HEK293 (cell line): ENCODE measurements around the gene SMIM38.

Source experiments
- CTCF ChIP-seq: fragments of 450-650 bp; formaldehyde crosslinking; IDR thresholded peaks from 2 replicates; pipeline ENCODE4 v1.5.1; 2016; ENCODE audit warnings: missing biosample characterization, missing genetic modification characterization
- KLF9 ChIP-seq: fragments of 450-650 bp; formaldehyde crosslinking; IDR thresholded peaks from 2 replicates; pipeline ENCODE4 v1.5.1; 2016; ENCODE audit warnings: missing biosample characterization, missing genetic modification characterization, low read depth
- MYNN ChIP-seq: fragments of 450-650 bp; formaldehyde crosslinking; IDR thresholded peaks from 2 replicates; pipeline ENCODE4 v1.5.1; 2016; ENCODE audit warnings: missing biosample characterization, missing genetic modification characterization, borderline replicate concordance
- PBX3 ChIP-seq: sonication (generic); formaldehyde crosslinking; IDR thresholded peaks from 2 replicates; pipeline ENCODE4 v1.8.1; 2022; ENCODE audit warnings: mild to moderate bottlenecking, moderate library complexity, missing genetic modification reagents
- REST ChIP-seq: fragments of 450-650 bp; formaldehyde crosslinking; IDR thresholded peaks from 2 replicates; pipeline ENCODE4 v1.5.1; 2016; ENCODE audit warnings: missing biosample characterization, missing genetic modification characterization
- SETDB1 ChIP-seq: IDR thresholded peaks from one replicate; pipeline ENCODE4 v1.6.1; 2017; ENCODE audit warnings: mild to moderate bottlenecking, low read length, moderate library complexity, mixed read lengths; ENCODE audit not compliant: insufficient read length
- ZBTB7A ChIP-seq: fragments of 450-650 bp; formaldehyde crosslinking; IDR thresholded peaks from 2 replicates; pipeline ENCODE4 v1.5.1; 2016; ENCODE audit warnings: low read depth, missing biosample characterization, missing genetic modification characterization
- ZNF561 ChIP-seq: fragments of 450-650 bp; IDR thresholded peaks from 2 replicates; pipeline ENCODE4 v1.5.1; 2018; ENCODE audit warnings: missing biosample characterization, missing genetic modification characterization, borderline replicate concordance
- ZNF837 ChIP-seq: fragments of 450-650 bp; formaldehyde crosslinking; IDR thresholded peaks from 2 replicates; pipeline ENCODE4 v1.5.1; 2016; ENCODE audit warnings: missing biosample characterization, missing genetic modification characterization

- TF ChIP-seq ZBTB7A (tag by site-specific recombination) (no peak), CTCF (no peak), PBX3 (no peak), MYNN (tag by site-specific recombination) (no peak), SETDB1 (no peak), REST (tag by site-specific recombination) (no peak), KLF9 (tag by site-specific recombination) (no peak), ZNF837 (tag by site-specific recombination) (no peak), ZNF561 (tag by site-specific recombination) (no peak)
Measured at GRCh38 chr11:69113226-69113625, 42.5 kb upstream of the SMIM38 start.
